Hair follicular keratinocyte (primary cell): ENCODE data around the gene RMDN2. TPM values are rescaled to one million over a fixed set of nuclear protein-coding genes. Genes with fewer than 3 reads are reported as not detected.

Source experiments
- total RNA-seq: library from RNA; depleted of rRNA; stranded (reverse); fragments of >200 nt; gene quantifications from 2 replicates; pipeline ENCODE4 v1.2.3, GENCODE V29; 2015

Gene RMDN2
- total RNA-seq = 1.0 and 1.7 TPM in 2 replicates

GRCh38 chr2:37925063-37925897, at the start of gene RMDN2:
TSS of gene RMDN2 (plus strand) at chr2:37925287. CDS start at chr2:37929278, 3,991 bp downstream.

Other genes starting within 250 kb of the RMDN2 start
- gene CYP1B1, start 150.9 kb downstream of the RMDN2 start, total RNA-seq = 6.4 and 15.3 TPM in 2 replicates